Activated T-helper 1 cell treated with anti-CD3 and anti-CD28 coated beads, Interleukin-12 subunit alpha, Interleukin-12 subunit beta, Interleukin-2, Interleukin-4 antibody, amounts not matched to agents 30 ng/mL and 10 ng/mL and 1 ng/mL, durations not matched to agents 14 hours and 24 hours and 36 hours (primary cell): ENCODE measurements around the gene LCA5. TPM values are rescaled to one million over a fixed set of nuclear protein-coding genes. Genes with fewer than 3 reads are reported as not detected.

Experiments used
- DNase-seq: peaks from one replicate; pipeline ENCODE4 v3.0.0; 2021; ENCODE audit warnings: low spot score
- H3K27ac Mint-ChIP-seq: one replicate; pipeline ENCODE4 v1.8.0; 2021; ENCODE audit warnings: mild to moderate bottlenecking, mixed read lengths
- H3K27me3 Mint-ChIP-seq: one replicate; pipeline ENCODE4 v1.8.0; 2022; ENCODE audit warnings: mild to moderate bottlenecking, moderate library complexity, mixed read lengths; ENCODE audit not compliant: insufficient read depth
- H3K36me3 Mint-ChIP-seq: one replicate; pipeline ENCODE4 v1.8.0; 2021; ENCODE audit warnings: low read depth, mixed read lengths
- H3K4me1 Mint-ChIP-seq: one replicate; pipeline ENCODE4 v1.8.0; 2021; ENCODE audit warnings: low read depth, mixed read lengths
- H3K4me3 Mint-ChIP-seq: one replicate; pipeline ENCODE4 v1.8.0; 2021; ENCODE audit warnings: mild to moderate bottlenecking, moderate library complexity, mixed read lengths
- H3K9me3 Mint-ChIP-seq: one replicate; pipeline ENCODE4 v1.8.0; 2021; ENCODE audit warnings: mixed read lengths
- intact Hi-C: fragments of 100-400 bp; cut with micrococcal nuclease; formaldehyde crosslinking; loops from one replicate; pipeline ENCODE4 v1.15.1; 2024
- total RNA-seq: library from RNA; stranded (reverse); gene quantifications from 2 replicates; pipeline ENCODE4 v1.2.3, GENCODE V29; 2022

Gene LCA5
- total RNA-seq, 1 donor from 2014 or later: 0.08 TPM

DNA sequence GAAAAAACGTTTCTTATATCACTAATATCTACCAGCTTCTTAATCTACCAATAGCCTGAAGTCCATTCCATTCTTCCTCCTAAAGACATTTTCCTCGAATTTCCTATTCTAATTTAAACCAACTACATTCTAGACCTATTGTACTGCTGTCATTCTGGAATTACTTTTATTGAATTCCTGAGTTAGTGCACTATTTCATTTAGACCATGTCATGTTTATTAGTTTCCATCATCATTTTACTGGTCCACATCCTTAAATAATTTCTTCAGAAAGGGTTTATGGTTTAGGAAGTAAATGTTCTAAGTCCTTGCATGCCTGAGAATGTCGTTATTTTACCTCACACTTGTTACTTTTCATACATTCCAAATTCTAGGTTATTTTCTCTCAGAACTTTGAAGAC, 13.2 kb downstream of the LCA5 start:
- no peak overlapping the region for H3K4me3 Mint-ChIP-seq
- no peaks in the 10 kb centered on the region for H3K4me1 Mint-ChIP-seq
- no peaks in the 10 kb centered on the region for H3K27me3 Mint-ChIP-seq
- no peaks in the 10 kb centered on the region for H3K9me3 Mint-ChIP-seq
- H3K36me3 Mint-ChIP-seq: no peaks in the 10 kb centered on the region
- intact Hi-C loops: no loop called here
- no peak for DNase-seq
- no peak overlapping the region for H3K27ac Mint-ChIP-seq

DNA sequence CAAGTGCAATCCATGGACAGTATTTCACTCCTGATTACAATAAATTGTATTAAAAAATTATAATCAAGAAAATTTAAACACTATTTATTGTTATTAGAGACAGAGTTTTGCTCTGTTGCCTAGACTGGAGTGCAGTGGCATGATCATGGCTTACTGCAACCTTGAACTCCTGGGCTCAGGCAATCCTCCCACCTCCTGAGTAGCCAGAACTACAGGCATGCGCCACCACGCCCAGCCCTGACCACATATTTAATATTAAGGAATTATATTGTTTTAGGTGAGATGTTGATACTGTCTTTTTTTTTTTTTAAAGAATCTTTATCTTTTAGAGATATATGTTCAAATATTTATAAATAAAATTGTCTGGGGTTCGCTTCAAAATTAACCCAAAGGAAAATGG, 14.6 kb downstream of the LCA5 start:
- H3K9me3 Mint-ChIP-seq: no peaks in the 10 kb centered on the region
- H3K27me3 Mint-ChIP-seq: no peaks in the 10 kb centered on the region
- H3K27ac Mint-ChIP-seq: no peak overlapping the region
- no peak for DNase-seq
- H3K4me3 Mint-ChIP-seq: no peak overlapping the region
- H3K36me3 Mint-ChIP-seq: no peaks in the 10 kb centered on the region
- intact Hi-C loops: no loop called here
- no peaks in the 10 kb centered on the region for H3K4me1 Mint-ChIP-seq

DNA sequence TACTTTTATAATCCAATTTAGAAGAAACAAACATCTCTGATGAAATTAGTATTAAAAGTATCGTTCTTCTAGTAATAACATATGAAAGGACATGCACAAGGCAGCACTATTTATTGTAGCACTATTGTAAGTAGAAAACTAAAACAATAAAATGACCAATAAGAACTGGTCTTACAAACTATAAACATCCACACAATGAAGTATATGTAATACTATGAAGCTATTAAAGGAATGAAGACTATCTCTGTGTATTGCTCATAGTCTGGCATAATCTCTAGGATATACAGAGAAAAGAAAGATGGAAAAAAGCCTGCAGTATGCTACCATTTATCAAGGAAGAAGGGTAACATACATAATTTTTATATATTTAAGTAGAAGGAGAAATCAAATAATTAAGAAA, 16.7 kb downstream of the LCA5 start:
- Mint-ChIP-seq H3K27me3 (no peaks in the 10 kb centered on the region), H3K9me3 (no peaks in the 10 kb centered on the region)
- intact Hi-C loops: no loop called here

DNA sequence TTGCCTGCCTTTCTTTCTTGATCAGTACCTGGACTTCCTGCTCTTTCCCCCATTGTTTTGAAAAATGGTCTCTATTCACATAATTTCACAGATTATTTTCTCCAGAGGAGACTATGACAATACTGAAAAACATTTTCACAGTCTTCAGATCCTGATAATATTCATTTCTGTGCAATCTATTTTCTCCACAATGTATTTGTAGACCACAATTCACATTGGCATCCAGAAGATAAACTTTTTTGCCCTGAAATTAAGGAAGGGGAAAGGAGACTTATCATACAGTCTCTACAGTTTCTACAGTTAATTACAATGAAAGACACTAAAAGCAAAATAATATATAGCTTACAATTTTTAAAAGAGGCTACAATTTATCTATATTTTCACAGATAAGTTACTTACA, 18.4 kb downstream of the LCA5 start:
- Mint-ChIP-seq H3K27ac (no peak overlapping the region), H3K4me1 (no peaks in the 10 kb centered on the region), H3K4me3 (no peak overlapping the region), H3K27me3 (no peaks in the 10 kb centered on the region), H3K36me3 (no peaks in the 10 kb centered on the region), H3K9me3 (no peaks in the 10 kb centered on the region)
- intact Hi-C loops: no loop called here
- no peak for DNase-seq

More for the DNA sequence above, 16.7 kb downstream of the LCA5 start:
- no peak for DNase-seq
- Mint-ChIP-seq H3K27ac (no peak overlapping the region), H3K36me3 (no peaks in the 10 kb centered on the region), H3K4me3 (no peak overlapping the region), H3K4me1 (no peaks in the 10 kb centered on the region)

DNA sequence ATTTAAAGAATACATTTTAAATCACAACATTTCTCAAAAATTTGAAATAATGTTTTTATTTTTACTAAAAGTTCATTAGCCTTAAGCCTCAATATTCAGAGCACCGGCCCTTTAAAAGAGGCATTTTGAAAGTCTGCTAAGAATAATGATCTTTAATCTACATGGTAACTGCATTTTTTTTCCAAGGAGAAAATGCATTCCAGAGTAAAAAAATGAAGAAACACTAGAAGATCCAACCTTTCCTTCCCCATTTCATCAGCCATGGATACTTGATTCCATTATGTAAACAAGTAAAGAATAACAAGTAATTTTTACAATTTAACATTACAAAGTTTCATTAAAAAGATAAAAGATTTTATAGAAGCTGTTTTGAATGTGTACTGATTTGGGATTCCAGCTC, 21.8 kb downstream of the LCA5 start:
- Mint-ChIP-seq H3K4me1 (no peaks in the 10 kb centered on the region), H3K27me3 (no peaks in the 10 kb centered on the region), H3K4me3 (no peak overlapping the region), H3K9me3 (no peaks in the 10 kb centered on the region), H3K36me3 (no peaks in the 10 kb centered on the region), H3K27ac (no peak overlapping the region)
- intact Hi-C loops: no loop called here
- no peak for DNase-seq

DNA sequence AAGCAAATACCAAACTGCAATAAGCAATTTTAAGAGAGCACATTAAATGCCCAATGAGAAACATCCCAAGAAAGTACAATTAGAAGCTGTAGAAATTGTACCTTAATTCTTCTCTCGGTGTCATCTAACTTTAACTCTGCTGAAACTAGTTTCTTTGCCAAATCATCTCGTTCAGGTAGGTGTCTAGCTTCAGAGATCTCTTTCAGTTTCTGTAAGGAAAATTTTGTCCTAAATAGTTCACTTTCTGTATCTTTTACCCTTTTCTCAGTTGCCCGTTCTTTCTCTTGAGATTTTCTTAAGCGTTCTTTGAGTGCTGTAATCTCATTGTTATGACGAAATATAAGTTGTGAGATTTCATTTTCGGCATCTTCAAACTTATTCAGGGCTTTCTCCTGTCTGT, 24.1 kb downstream of the LCA5 start:
- Mint-ChIP-seq H3K27ac (no peak overlapping the region), H3K36me3 (no peaks in the 10 kb centered on the region), H3K4me1 (no peaks in the 10 kb centered on the region), H3K27me3 (no peaks in the 10 kb centered on the region), H3K4me3 (no peak overlapping the region), H3K9me3 (no peaks in the 10 kb centered on the region)
- intact Hi-C loops: no loop called here
- no peak for DNase-seq

DNA sequence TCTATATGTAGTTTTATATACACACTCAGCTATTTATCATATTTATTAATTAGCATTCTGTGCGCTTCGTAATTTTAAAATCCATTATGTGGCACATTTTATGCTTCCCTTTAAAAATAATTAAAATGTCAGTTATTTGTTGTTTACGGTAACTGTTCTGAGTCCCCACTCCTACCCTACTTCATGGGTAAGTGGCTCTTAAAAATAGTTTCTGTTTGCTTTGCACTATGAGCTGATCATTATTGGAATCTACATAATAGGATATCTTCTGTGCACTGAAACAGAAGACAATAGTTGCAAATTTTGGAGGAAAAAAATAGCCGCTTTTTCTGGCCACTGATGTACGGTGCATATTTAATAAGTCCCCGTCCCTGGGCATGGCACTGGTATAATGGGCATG, 25.2 kb downstream of the LCA5 start:
- H3K27me3 Mint-ChIP-seq: no peaks in the 10 kb centered on the region
- H3K4me3 Mint-ChIP-seq: no peak overlapping the region
- intact Hi-C loops: no loop called here
- no peaks in the 10 kb centered on the region for H3K9me3 Mint-ChIP-seq
- H3K36me3 Mint-ChIP-seq: no peaks in the 10 kb centered on the region
- DNase-seq: no peak
- no peak overlapping the region for H3K27ac Mint-ChIP-seq
- H3K4me1 Mint-ChIP-seq: no peaks in the 10 kb centered on the region

DNA sequence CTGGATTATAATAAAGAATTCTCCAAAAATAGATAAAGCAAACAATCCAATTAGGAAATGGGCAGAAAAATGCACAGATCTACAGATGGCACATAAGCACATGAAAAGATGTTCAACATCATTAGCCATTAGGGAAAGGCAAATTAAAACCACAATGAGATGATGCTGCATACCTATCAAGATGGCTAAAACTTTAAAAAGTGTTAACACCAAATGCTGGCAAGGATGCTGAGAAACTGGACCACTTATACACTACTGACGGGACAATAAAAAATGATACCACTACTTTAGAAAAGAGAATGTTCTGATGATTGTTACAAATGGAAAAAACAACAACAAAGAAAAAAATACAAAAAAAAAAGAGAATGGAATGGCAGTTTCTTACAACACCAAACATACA, 26.5 kb downstream of the LCA5 start:
- H3K9me3 Mint-ChIP-seq: no peaks in the 10 kb centered on the region
- no peak for DNase-seq
- intact Hi-C loops: no loop called here
- no peaks in the 10 kb centered on the region for H3K4me1 Mint-ChIP-seq
- H3K27ac Mint-ChIP-seq: no peak overlapping the region
- H3K36me3 Mint-ChIP-seq: no peaks in the 10 kb centered on the region
- no peaks in the 10 kb centered on the region for H3K27me3 Mint-ChIP-seq
- no peak overlapping the region for H3K4me3 Mint-ChIP-seq

DNA sequence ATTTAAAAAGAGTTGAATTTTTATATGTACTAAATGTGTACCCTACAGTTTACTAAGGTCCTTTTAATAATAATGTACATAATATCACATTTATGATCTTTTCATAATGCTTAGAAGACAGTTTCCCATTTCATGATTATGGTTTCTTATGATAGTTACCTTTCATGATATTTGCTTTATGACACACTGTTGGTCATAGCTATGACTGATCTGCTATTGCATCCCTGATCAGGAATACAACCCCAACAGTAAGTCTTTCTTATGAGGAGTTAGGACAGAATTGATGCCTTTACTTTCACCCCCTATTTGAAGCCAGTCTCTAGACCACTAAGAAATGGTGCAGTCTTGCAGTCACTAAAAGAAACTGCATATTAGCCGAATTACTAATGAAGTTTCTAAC, 31.0 kb downstream of the LCA5 start:
- intact Hi-C loops: no loop called here
- no peaks in the 10 kb centered on the region for H3K4me1 Mint-ChIP-seq

DNA sequence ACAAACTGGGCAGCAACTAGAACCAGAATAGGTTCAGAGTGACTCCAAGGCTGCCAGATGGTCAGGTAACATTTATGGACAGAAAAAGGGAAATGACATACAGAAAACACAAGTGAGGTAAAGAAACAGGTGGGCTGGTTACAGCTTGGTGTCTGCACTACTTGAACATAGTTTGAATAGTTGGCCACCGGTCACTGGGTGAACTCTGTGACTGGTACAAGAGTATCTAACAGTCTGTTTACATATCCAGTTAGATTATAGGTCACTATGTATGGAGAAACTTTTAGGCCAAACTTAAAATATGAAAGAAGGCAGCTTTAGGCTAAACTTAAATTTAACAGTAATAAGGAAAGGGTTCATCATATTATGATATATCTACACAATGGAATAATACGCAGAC, 32.9 kb downstream of the LCA5 start:
- H3K9me3 Mint-ChIP-seq: no peaks in the 10 kb centered on the region
- intact Hi-C loops: no loop called here
- no peak overlapping the region for H3K27ac Mint-ChIP-seq
- no peaks in the 10 kb centered on the region for H3K27me3 Mint-ChIP-seq
- DNase-seq: no peak
- no peaks in the 10 kb centered on the region for H3K4me1 Mint-ChIP-seq
- no peaks in the 10 kb centered on the region for H3K36me3 Mint-ChIP-seq
- no peak overlapping the region for H3K4me3 Mint-ChIP-seq

More for the DNA sequence above, 31.0 kb downstream of the LCA5 start:
- no peak overlapping the region for H3K27ac Mint-ChIP-seq
- no peaks in the 10 kb centered on the region for H3K9me3 Mint-ChIP-seq
- DNase-seq: no peak
- H3K27me3 Mint-ChIP-seq: no peaks in the 10 kb centered on the region
- H3K4me3 Mint-ChIP-seq: no peak overlapping the region
- H3K36me3 Mint-ChIP-seq: no peaks in the 10 kb centered on the region

DNA sequence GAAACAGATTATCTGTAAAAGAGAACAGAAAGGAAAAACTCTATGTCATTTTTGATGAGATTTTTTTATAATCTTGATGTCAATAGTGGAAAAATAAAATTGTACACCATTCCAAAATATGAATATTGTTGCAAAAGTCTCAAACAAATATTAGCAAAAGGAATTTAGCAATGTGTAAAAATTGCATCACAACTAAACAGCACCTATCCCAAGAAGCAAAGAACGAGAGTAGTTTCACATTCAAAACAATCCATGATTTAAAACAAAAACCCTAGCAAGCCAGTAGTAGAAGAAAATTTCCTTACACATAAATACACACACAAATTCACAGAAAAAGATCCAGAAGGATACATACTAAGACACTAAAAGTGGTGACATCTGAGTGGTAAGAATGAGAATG, 38.4 kb downstream of the LCA5 start:
- no peak for DNase-seq
- no peaks in the 10 kb centered on the region for H3K4me1 Mint-ChIP-seq
- H3K9me3 Mint-ChIP-seq: no peaks in the 10 kb centered on the region
- H3K27me3 Mint-ChIP-seq: peaks cover 3% of the 10 kb centered on the region
- H3K27ac Mint-ChIP-seq: no peak overlapping the region
- intact Hi-C loops: no loop called here
- no peak overlapping the region for H3K4me3 Mint-ChIP-seq
- no peaks in the 10 kb centered on the region for H3K36me3 Mint-ChIP-seq

DNA sequence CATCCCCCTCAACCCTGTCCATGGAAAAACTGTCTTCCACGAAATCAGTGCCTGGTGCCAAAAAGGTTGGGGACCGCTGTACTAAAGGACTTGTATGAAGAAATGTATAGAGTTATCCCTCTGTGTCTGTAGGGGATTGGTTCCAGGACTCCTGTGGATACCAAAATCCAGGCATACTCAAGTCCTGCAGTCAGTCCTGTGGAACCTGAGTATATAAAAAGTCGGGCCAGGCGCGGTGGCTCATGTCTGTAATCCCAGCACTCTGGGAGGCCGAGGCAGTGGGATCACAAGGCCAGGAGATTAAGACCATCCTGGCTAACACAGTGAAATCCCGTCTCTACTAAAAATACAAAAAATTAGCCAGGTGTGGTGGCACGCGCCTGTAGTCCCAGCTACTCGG, 42.0 kb downstream of the LCA5 start:
- no peak overlapping the region for H3K4me3 Mint-ChIP-seq
- H3K4me1 Mint-ChIP-seq: no peaks in the 10 kb centered on the region
- no peaks in the 10 kb centered on the region for H3K36me3 Mint-ChIP-seq
- DNase-seq: no peak
- H3K9me3 Mint-ChIP-seq: no peaks in the 10 kb centered on the region
- no peak overlapping the region for H3K27ac Mint-ChIP-seq
- intact Hi-C loops: no loop called here
- peaks cover 3% of the 10 kb centered on the region for H3K27me3 Mint-ChIP-seq

DNA sequence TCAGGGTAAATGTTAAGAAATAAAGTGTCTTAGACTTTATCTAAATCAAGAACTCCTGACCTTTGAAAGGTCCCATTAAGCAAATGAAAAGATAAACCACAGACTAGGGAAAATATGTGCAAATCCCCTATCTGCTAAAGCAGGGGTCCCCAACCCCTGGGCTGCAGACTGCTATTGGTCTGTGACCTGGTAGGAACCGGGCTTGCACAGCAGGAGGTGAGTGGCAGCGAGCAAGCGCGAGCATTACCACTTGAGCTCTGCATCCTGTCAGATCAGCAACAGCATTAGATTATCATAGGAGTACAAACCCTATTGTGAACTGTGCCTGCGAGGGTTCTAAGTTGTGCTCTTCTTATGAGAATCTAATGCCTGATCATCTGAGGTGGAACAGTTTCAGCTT, 42.4 kb downstream of the LCA5 start:
- intact Hi-C loops: no loop called here
- Mint-ChIP-seq H3K27me3 (peaks cover 3% of the 10 kb centered on the region), H3K27ac (no peak overlapping the region), H3K4me3 (no peak overlapping the region), H3K9me3 (no peaks in the 10 kb centered on the region), H3K36me3 (no peaks in the 10 kb centered on the region), H3K4me1 (no peaks in the 10 kb centered on the region)
- DNase-seq: no peak

DNA sequence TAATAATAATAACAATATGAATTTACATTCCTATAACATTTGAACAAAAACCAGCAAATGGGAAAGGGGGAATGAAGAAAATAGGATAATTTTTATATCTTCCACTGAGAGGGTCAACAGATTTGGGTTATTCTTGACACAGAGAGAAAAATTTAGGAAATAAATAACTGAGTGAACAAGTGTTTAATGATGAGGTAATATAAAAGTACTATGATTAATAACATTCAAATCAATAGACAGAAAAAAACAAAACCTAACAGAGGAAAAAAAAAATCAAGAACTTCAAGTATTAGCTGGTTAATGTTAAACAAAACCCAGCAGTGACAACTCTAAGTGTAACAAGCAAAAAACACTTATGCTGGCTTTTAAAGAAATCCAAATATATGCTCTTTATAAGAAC, 66.5 kb downstream of the LCA5 start:
- H3K4me3 Mint-ChIP-seq: no peak overlapping the region
- H3K36me3 Mint-ChIP-seq: no peaks in the 10 kb centered on the region
- no peaks in the 10 kb centered on the region for H3K4me1 Mint-ChIP-seq
- peaks cover 3% of the 10 kb centered on the region for H3K27me3 Mint-ChIP-seq
- H3K27ac Mint-ChIP-seq: no peak overlapping the region
- no peak for DNase-seq
- intact Hi-C loops: no loop called here
- no peaks in the 10 kb centered on the region for H3K9me3 Mint-ChIP-seq
